Tibial artery (tissue), 4 donors: ENCODE results near the gene IMP4.
A peak's percentile ranks its signal among the peaks of the same experiment; 100 is the strongest.

ENCODE experiments used
- DNase-seq, 2 donors: peaks; one replicate each; pipeline ENCODE4 v3.0.0-alpha.2; 2019
- H3K27ac ChIP-seq, 2 donors: fragments of 200-600 bp; sonication (generic) in 1 of 2; 1 replicate in 1 of 2; 2 replicates in 1 of 2; pipeline ENCODE4 v1.5.1; 2018 to 2019; ENCODE audit warnings: mild to moderate bottlenecking in 1 of 2
- H3K27me3 ChIP-seq, 2 donors: fragments of 200-600 bp; sonication (generic) in 1 of 2; one replicate each; pipeline versions ENCODE4 v1.5.1 to v1.6.0; 2016 to 2019
- H3K36me3 ChIP-seq, 3 donors: fragments of 200-600 bp; sonication (generic) in 2 of 3; one replicate each; pipeline ENCODE4 v1.5.1; 2016 to 2019; ENCODE audit warnings: mild to moderate bottlenecking in 2 of 3
- H3K4me1 ChIP-seq, 4 donors: fragments of 200-600 bp; sonication (generic) in 2 of 4; 1 replicate in 3 of 4; 2 replicates in 1 of 4; pipeline ENCODE4 v1.5.1; 2016 to 2019
- H3K4me3 ChIP-seq, 2 donors: fragments of 200-600 bp; sonication (generic) in 1 of 2; 1 replicate in 1 of 2; 2 replicates in 1 of 2; pipeline ENCODE4 v1.5.1; 2018 to 2019; ENCODE audit warnings: mild to moderate bottlenecking in 2 of 2
- H3K9me3 ChIP-seq, 3 donors: fragments of 200-600 bp; sonication (generic) in 1 of 3; one replicate each; pipeline ENCODE4 v1.5.1; 2016 to 2019
- CTCF ChIP-seq, 2 experiments: fragments of 200-600 bp in 1 of 2; fragments of 450-650 bp in 1 of 2; IDR thresholded peaks; one replicate each; pipeline ENCODE4 v1.5.1; 2017 to 2019; ENCODE audit warnings: antibody characterized with exemption in 2 of 2, mild to moderate bottlenecking in 1 of 2, moderate library complexity in 1 of 2
- intact Hi-C: fragments of 100-400 bp; cut with DNase I; formaldehyde crosslinking; loops from one replicate; pipeline ENCODE4 v1.15.0; 2023; ENCODE audit warnings: low total_unique reads

Gene IMP4

DNA sequence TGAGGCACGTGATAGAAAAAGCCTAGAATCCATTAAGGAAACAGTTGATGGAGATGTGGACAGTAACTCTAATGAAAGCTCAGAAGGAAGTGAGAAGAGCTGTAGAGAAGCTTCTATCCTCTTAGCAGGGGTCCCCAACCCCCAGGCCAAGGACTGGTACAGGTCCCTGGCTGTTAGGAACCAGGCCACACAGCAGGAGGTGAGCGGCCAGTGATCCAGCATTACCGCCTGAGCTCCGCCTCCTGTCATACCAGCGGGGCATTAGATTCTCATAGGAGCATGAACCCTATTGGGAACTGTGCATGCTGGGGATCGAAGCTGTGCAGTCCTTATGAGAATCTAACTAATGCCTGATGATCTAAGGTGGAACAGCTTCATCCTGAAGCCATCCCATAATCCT lies 8.7 kb upstream of the IMP4 start:
- no peak for DNase-seq
- no peak overlapping the region for H3K4me3 ChIP-seq
- peaks cover 5 to 14% (median 14%) of the 10 kb centered on the region in 3 donors for H3K36me3 ChIP-seq
- H3K9me3 ChIP-seq, result no peaks in the 10 kb centered on the region
- no peak for TF ChIP-seq CTCF (IDR thresholded peaks at IDR 0.05)
- H3K27ac ChIP-seq, result no peak overlapping the region
- peaks cover 0 to under 1% of the 10 kb centered on the region in 2 donors for H3K27me3 ChIP-seq
- intact Hi-C loops, result loop anchor here (10.0 kb wide), 1 partner anchor 409 kb away; no protein-coding TSS in a partner anchor
- H3K4me1 ChIP-seq, result peaks cover 0 to 8% (median 2%) of the 10 kb centered on the region in 4 donors

GRCh38 chr2:130335226-130335625 lies 7.5 kb upstream of the IMP4 start:
- intact Hi-C loops, result loop anchor here (10.0 kb wide), 1 partner anchor 410 kb away; no protein-coding TSS in a partner anchor
- Histone ChIP-seq H3K27me3 (no peaks in the 10 kb centered on the region), H3K27ac (no peak overlapping the region), H3K36me3 (peaks cover 13 to 26% (median 18%) of the 10 kb centered on the region in 3 donors), H3K4me1 (peaks cover 0 to 8% (median 2%) of the 10 kb centered on the region in 4 donors), H3K9me3 (no peaks in the 10 kb centered on the region), H3K4me3 (no peak overlapping the region)
- no peak for DNase-seq
- TF ChIP-seq CTCF (IDR thresholded peaks at IDR 0.05), result no peak

DNA sequence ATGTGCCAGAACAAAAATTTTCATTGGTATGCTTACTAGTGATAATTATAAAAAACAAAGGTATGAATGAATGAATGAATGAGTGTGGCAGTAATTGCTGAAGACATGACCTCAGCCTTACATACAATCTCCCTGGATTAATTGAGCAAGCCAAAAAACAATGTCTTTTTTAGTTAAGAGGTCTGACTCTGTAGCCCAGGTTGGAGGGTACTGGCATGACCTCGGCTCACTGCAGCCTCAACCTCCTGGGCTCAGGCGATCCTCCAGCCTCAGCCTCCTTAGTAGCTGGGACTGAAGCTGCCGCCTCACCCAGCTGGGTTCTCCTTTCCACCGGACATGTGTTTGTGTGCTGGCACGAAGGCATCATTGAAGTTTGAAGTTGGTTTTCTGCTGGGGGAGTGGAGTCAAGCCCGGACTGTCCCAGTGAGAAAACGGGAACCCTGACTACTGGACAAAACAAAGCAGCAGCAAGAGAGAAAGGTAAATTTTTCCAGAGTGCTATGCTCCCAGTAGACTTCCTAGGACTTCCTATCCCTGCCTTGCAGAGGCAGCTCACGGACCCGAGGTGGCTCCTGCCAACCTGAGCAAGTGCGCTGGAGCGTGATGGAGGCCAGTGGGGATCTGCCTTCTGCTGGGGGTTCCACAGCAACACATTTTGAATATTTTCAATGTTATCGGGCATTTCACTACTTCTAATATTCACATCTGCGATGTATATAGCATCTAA lies 6.4 kb upstream of the IMP4 start:
- intact Hi-C loops, result loop anchor here (10.0 kb wide), 1 partner anchor 412 kb away; no protein-coding TSS in a partner anchor
- H3K9me3 ChIP-seq, result no peaks in the 10 kb centered on the region
- H3K27ac ChIP-seq, result peak overlapping the region in 1 of 2 donors; percentile 3
- H3K36me3 ChIP-seq, result peaks cover 13 to 26% (median 18%) of the 10 kb centered on the region in 3 donors
- no peak for TF ChIP-seq CTCF (IDR thresholded peaks at IDR 0.05)
- peaks cover 0 to 16% (median 2%) of the 10 kb centered on the region in 4 donors for H3K4me1 ChIP-seq
- DNase-seq, result no peak
- no peaks in the 10 kb centered on the region for H3K27me3 ChIP-seq
- H3K4me3 ChIP-seq, result no peak overlapping the region

DNA sequence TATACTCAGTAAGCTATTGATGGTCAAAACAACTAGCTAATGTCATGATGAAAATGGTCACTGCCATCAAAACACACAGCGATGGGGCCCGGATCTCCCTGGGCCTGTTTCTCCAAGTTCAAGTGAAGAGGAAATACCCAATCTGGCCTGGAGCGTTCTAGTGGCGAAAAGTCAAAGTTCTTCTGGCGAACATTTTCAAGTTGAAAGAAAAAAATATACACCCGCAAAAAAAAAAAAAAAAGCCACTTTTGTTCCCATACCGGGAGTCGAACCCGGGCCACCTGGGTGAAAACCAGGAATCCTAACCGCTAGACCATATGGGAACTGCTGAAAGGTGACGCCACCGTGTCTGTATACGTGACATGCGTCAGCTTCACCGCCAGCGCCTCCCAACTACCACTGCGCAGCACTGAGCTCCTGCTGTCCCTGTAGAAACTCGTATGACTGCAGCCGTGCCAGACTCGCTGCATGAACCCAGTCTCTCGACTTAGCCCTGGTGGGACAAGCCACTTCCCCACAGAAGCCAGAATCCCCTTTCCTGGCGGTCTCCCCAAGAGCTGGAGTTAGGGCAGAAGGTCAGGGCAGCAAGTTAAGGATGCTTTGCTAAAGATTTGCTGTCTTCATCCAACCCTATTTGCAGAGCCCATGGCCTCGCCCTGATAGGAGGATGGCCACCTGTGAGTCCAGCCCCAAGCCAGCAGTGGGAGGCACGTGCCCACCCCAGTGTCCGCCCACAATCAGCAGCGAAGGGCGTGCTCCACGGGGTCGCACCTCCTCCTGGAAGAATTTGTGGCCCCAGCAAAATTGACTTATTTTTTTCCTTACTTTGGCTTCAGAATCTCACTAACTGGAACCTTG lies 5.6 kb upstream of the IMP4 start:
- Histone ChIP-seq H3K36me3 (peaks cover 13 to 26% (median 18%) of the 10 kb centered on the region in 3 donors), H3K4me3 (peak overlapping the region; percentile 19 to 23), H3K27ac (peak overlapping the region; percentile 18 to 45), H3K4me1 (peaks cover 0 to 19% (median 4%) of the 10 kb centered on the region in 4 donors), H3K9me3 (no peaks in the 10 kb centered on the region), H3K27me3 (no peaks in the 10 kb centered on the region)
- TF ChIP-seq CTCF (IDR thresholded peaks at IDR 0.05), result no peak
- DNase-seq, result peak; percentile 55 to 82
- intact Hi-C loops, result loop anchor here (10.0 kb wide), 1 partner anchor 412 kb away; no protein-coding TSS in a partner anchor

GRCh38 chr2:130337735-130338325 lies 4.9 kb upstream of the IMP4 start:
- TF ChIP-seq CTCF (IDR thresholded peaks at IDR 0.05), result no peak
- intact Hi-C loops, result loop anchor here (10.0 kb wide), 1 partner anchor 413 kb away; no protein-coding TSS in a partner anchor
- H3K9me3 ChIP-seq, result no peaks in the 10 kb centered on the region
- H3K4me3 ChIP-seq, result peak overlapping the region in 1 of 2 donors; percentile 19
- no peak for DNase-seq
- peaks cover 13 to 26% (median 18%) of the 10 kb centered on the region in 3 donors for H3K36me3 ChIP-seq
- H3K27me3 ChIP-seq, result no peaks in the 10 kb centered on the region
- H3K4me1 ChIP-seq, result peaks cover 0 to 12% (median 4%) of the 10 kb centered on the region in 4 donors
- H3K27ac ChIP-seq, result peak overlapping the region in 1 of 2 donors; percentile 45
